HT-29 (cell line): ENCODE results near the gene CYTL1. TPM values are rescaled to one million over a fixed set of nuclear protein-coding genes. Genes with fewer than 3 reads are reported as not detected.
"Not testable (repeated sequence)": the region's sequence is repeated elsewhere in the genome, so short reads cannot be mapped to it uniquely, and the experiment has no call there.

Experiments
- DNase-seq: peaks from one replicate; pipeline ENCODE4 v3.0.0-alpha.2; 2015; ENCODE audit warnings: low spot score
- total RNA-seq: library from RNA; depleted of rRNA; stranded (reverse); fragments of >200 nt; shearing (Covaris generic); gene quantifications from 2 replicates; pipeline ENCODE4 v1.2.3, GENCODE V29; 2014

CYTL1 gene
- total RNA-seq, 1 experiment from 2014 or later = not detected

DNA sequence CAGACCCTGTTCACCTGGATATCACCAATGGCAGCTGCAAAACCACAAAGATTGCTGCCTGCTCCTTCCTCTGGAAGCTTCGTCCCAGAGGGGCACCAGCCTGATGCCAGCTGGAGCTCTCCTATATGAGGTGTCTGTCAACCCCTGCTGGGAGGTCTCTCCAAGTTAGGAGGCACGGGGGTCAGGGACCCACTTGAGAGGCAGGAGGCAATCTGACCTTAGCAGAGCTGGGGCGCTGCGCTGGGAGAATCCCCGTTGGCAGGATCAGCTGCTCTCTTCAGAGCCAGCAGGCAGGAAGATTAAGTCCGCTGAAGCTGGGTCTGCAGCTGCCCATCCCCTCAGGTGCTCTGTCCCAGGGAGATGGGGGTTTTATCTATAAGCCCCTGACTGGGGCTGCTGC lies 17.6 kb downstream of the CYTL1 start:
- DNase-seq = not testable (repeated sequence)

DNA sequence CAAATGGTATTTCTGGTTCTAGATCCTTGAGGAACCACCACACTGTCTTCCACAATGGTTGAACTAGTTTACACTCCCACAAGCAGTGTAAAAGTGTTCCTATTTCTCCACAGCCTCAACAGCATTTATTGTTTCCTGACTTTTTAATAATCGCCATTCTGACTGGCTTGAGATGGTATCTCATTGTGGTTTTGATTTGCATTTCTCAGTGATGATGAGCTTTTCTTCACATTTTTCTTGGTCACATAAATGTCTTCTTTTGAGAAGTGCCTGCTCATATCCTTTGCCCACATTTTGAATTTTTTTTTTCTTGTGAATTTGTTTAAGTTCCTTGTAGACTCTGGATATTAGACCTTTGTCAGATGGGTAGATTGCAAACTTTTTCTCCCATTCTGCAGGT lies 22.3 kb downstream of the CYTL1 start:
- DNase-seq = not testable (repeated sequence)

DNA sequence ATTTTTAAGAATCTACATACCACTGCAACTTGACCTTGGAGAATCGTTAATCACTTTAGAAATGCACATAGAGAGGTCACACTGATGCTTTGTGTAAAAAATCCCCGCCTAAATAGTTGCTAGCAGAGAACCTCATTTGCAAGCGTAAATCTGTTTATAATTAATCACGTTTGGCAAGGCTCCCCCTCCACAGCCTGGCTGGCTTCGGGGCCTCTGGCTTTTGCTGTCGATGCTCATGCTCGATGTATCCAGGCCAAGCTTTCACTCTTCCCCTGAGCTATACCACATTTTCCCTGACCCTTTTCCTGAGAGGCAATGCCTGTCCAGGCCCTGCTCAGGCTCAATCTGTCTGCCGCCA lies 23.4 kb downstream of the CYTL1 start:
- no peak for DNase-seq

DNA sequence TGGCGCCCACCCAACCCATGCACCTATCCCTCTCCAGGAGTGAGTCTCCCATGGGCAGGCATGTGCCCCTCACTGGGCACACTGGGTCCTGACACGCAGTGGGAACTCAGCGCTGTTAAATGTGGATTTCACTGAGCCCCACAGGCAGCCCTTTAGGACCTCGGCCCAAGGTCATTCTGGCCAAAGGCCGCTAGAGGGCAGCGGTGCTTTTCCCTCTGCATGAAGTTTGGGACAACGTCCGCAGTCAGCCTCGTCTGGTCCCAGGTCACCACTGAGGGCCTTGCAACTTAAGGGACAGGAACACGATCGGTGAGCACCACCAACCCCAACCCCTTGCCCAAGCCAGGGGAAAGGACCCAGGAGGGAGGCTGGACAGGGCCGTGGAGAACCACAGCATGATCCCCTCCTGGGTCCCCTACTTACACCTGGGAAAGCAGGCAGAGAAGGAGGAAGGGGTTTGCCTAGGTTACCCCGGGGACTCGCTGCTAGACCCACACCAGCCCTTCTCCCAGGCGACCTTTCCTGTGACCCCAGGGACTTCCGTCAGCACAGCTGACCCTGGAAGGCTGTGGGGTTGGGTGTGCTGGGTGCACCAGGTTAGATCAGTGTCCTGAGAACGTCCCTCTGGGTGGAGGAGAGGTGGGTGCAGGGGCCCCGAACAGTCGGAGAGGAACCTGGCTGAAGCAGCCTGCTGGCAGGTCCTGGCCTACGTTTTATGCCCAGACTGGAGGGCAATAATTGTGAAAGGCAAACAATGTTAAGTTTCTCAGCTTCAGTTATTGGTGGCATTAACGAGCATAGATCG lies 24.0 kb downstream of the CYTL1 start:
- peak; percentile 68 for DNase-seq

DNA sequence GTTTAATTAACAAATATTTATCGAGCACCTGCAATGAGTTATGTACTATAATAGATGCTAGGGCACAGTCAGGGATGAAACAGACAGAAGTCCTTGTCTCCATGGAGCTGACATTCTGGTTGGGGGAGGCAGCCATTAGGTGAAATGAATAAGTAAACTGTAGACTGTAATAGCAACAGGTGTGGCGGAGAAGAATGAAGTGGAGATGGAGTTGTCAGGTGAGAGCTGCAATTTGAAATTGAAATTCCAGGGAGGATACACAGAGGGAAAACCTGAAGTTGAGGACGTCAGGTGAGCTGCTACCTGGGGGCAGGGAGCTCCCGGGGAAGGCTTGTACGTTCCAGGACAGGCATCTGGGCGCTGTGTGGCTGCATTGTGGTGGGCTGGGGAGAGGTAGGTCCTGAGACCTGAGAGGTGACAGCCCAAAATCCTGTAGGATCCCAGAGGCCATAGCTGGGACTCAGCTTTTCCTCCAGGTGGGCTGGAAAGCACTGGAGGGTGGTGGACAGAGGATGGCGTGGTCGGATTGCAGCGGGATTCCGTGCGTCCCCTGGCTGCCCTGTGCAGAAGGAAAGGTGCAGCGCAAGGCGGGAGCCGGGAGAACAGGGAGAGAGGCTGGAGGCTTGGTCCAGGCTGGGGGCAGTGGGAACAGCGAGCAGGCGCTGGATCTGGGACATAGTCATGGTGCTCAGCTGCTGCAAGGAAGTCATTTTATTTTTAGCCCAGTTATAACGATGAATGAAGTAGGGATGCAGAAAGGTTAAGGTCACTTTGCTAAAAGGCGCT lies 24.8 kb downstream of the CYTL1 start:
- no peak for DNase-seq

DNA sequence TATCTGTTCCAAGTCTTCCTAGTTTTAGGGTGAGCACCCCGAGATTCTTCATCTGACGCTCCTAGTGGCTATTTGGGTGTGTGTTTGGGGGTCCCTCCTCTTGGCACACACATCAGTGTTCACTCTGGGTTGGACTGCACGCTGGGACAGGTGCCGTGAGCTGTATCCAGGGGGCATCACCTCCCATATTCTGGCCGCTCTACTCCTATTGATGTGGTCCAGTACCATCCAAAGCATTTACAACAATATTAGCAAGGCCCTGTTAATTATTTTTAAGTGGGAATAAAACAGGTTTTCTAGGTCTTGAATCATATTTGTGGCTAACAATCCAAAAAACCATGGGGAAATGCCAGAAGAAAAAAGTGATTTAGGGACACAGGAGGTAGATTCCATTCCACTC lies 26.4 kb downstream of the CYTL1 start:
- no peak for DNase-seq

DNA sequence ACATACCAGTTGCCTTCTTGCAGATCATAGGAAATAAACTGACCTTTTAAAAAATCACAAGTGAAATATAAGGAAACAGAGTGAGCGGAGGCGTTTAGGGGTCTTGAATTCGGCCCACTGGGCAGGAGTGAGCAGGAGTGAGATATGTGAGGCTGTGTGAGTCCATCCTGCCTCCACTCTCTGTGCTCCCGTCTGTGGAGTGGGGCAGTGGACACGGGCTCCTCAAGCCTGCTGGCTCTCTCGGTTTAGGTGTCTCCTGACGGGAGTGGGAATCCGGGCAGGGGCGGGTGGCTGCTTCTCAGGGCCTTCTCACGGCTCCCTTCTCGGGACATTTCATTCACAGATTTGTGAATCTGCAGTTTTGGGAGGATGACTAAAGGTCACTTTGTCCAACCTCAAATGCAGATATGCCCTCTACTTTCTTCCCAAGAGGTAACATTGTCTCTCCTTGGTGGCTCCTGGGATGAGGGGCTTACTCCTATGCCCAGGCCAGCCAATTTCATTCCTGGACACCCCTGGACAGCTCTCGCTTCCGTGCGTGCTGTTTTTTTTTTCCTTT lies 27.6 kb downstream of the CYTL1 start:
- DNase-seq = no peak

DNA sequence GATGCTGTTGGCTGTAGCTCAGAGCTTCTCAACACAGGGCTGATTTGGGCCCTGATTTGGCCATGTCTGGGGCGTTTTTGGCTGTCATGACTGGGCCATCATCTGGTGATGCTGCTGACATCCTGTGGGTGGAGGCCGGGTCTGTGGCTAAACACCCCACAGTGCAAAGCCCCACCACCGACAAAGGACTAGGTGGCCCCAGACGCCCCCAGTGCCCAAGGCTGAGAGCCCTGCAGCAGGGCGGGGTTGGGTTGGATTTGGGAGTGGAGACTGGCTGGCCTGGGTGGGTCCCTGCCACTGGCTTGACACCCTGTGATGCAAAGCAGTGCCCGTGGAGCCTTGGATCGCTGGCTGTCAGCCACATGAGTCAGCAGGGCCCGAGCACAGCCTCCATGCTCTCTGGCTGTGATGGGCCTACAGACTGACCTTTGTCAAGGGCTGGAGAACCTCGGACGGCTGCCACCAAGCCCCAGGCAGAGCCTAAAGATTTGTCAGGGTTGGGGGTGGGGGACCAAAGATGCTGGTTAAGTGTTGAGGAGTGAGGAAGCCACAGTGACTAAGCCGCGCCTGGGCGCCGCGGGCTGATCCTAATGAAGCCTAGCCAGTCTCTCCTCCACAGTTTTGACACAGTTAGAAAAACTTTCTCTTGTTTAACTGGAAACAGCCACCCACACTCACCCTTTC lies 28.3 kb downstream of the CYTL1 start:
- no peak for DNase-seq

DNA sequence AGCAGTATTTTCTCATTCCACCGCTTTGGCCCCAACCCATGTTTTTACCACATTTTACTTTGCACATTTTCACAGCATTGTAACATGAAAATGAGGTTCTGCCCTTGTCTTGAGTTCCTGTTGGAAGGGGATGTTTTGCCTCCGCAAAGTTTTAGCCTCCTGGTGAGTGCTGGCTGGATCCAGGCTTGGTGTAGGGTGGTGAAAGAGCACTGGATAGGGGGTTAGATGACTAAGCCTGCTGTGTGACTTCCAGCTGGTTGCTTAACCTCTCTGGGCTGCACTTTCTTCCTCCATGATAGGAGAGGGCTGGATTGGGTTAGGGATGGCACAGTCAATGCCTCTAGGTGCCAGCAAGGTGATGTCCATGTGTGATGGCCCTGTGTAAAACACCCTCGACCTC lies 28.9 kb downstream of the CYTL1 start:
- no peak for DNase-seq

DNA sequence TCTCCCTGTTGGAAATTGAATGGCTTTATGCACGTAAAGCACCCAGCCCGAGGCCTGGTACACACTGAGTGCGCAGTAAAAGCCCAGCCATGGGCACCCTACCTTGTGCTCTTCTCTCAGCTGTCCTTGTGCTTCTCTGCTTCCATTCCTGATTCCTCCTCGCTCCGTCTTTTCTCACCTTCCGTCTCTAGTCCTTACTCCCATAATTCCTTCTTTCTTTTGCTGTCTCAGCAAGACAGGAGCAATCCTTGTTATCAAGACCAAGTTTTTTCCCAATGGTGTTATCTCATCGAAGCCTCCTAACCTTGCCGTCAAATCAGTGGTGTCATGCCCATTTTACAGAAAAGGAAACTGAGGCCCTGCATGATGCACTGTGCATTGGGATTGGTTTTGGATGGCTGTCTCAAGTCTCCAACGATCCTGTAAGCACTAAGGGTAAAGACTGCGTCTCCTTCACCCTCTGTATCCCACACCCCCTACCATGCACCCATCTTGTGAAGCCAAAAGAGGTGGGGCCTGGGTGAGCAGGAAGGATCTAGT lies 30.1 kb downstream of the CYTL1 start:
- no peak for DNase-seq

DNA sequence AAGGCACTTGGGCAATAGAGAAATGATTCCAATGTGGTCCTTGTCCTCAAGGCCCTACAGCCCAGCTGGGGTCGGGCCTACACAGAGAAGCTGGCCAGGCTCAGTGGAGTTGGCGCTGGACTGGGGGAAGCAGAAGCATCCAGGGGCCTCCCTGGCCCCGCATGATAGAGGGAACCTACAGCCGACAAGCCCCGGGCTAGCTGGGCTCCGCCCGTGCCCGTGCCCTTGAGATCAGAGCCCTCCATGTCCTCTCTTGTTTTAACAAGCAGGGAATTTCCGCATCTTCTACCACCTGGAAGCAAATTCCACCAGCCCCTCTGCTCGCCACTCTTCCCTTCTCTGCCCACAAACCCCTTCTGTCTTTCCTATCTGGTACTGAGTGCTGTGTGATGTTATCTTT lies 31.6 kb downstream of the CYTL1 start:
- no peak for DNase-seq

DNA sequence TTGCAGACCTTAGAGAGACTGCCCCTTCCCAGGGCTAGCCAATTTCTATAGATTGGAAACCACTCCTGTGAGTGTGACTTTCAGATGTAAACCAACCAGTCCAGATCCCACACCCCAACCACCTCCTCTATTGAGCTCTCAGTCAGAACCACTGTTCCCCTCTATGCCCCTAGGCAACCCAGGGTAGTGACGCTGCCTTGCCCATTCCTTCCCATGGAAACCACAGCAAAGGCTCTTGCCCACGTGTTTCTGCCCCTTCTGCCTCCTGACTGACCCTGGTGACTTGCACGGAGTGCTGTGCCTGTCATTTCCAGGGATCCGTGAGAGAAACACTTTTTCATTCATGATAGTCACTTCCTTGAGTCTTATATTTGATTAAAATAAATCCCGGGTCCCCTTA lies 32.4 kb downstream of the CYTL1 start:
- DNase-seq = no peak

DNA sequence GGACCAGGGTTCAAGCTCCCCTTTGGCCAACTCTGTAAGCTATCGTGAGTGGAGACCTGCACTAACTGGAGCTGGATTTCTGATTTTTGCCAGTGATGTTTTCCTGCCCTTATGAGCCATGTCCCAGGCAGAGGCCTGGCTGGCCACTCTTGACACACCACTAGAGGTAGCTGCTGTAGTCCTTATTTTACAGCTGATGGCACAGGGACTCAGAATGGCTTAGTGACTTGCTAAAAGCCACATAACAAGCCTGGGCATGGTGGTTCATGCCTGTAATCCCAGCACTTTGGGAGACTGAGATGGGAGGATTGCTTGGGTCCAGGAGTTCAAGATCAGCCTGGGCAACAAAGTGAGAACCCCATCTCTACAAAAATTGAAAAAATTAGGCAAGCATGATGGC lies 33.4 kb downstream of the CYTL1 start:
- peak; percentile 12 for DNase-seq

DNA sequence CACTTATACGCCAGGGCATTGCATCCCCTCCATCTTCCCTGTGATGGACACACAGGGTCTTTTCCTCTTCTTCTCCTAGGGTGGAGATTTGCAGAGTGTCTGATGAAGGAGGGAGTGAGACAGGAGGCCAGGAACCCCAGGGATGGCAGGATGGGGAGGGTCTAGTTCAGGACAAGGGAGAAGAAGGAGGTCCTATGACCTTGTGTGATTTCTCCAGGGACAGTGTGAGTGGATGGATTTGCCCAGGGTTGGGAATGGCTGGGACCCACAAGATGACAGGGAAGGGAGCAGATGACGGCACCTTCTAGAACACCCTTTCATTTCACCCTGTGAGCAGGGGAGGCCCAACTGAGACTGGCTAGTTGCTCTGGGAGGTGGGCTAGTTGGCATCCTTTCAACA lies 34.2 kb downstream of the CYTL1 start:
- DNase-seq = no peak

DNA sequence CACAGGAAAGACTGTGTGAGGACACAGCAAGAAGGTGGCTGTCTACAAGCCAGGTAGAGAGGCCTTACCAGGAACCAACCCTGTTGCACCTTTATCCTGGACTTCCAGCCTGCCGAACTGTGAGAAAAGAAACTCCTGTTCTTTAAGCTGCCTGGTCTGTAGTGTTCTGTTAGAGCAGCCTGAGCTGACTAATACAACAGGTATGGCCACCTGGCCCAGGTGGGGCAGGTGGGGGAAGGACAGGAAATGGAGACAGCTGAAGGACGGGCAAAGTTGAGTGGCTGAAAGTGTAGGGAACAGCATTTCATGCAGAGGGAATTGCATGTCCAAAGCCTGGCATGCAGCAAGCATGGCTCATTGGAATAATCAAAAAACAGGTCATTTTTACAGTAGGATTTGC lies 35.1 kb downstream of the CYTL1 start:
- peak; percentile 2 for DNase-seq

DNA sequence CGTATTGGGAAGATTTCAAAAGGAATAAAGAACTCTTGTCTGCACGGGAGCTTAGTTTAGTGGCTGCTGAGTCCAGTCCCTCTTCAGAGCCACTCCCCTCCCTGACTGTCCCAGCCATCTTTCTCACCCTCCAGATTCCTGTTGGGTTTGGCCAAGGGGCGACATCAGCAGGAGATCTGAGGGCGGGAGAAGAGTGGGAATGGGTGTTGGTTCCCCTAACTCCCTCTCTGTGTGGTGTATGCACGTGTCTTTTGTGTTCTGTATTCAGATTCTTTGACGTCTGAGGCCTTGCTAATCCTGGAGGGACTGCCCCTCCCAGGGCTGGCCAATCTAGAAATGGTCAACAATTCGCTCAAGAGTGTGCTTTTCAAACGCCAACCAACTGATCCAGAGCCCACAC lies 37.4 kb downstream of the CYTL1 start:
- DNase-seq = no peak

DNA sequence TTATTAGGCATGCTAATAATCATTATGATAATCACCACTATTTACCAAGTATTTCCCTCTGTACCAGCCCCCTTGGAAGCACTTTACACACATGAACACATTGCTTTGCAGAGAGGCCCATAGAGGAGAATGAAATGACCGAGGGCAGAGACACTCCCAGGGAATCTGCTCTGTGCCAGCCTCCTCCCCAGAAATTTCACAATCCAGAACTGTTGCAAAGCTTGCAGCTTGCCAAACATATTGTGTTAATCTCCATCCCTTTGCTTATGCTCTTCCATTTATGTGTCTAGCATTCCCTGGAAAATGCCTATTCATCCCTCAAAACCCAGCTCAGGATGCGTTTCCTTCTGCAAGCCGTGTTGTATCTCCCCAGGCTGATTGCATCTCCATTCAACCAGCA lies 37.8 kb downstream of the CYTL1 start:
- no peak for DNase-seq

DNA sequence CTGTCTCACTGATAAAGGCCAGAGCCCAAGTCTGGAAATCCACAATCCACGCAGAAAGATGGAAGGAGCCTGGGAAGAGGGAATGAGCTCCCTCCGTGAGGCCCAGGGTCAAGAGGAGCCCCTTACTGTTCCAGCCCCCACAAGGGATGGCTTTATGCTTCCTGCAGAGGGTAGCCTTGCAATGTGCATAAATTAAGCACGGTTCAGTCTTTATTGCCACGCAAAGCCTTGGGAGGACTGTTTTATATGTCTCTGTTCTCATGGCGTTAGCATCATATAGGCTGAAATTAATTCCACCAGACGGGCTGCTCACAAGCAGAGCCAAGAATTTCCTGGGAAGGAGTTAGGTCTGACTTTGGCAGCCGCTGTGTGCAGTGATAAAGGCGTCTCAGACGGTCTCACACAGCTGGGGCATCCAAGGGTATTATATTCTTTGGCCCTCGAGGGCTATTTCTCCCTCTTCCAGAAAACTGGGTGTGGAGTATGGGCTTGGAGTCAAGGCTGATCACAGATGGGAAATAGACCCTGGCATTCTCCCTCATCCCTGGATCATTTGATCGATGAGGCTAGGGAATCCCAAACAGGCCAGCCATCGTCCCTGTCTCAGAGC lies 38.5 kb downstream of the CYTL1 start:
- no peak for DNase-seq

DNA sequence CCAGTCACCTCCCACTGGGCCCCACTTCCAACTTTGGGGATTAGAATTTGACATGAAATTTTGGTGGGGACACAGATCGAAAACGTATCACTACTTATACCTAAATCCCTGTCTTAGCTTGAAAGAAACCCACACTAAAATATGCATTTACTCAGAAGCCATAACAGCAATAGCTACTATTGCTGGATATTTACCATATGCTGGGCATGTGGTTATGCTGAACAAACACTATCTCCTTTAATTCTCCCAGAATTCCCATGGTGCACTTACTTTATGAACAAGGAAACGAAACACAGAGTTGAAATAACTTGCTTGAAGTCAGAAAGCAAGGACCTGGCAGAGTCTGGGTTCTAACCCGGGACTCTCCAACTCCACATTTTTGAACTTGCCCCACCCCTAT lies 39.3 kb downstream of the CYTL1 start:
- no peak for DNase-seq

DNA sequence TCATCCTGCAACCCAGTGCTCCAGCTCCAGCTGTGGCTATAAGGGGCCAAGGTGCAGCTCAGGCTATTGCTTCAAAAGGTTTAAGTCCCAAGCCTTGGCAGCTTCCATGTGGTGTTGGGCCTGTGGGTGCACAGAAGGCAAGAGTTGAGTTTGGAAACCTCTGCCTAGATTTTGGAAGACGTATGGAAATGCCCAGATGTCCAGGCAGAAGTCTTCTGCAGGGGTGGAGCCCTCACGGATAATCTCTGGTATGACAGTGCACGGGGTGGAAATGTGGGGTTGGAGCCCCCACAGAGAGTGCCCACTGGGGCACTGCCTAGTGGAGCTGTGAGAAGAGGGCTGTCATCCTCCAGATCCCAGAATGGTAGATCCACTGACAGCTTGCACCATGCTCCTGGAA lies 44.5 kb downstream of the CYTL1 start:
- no peak for DNase-seq

DNA sequence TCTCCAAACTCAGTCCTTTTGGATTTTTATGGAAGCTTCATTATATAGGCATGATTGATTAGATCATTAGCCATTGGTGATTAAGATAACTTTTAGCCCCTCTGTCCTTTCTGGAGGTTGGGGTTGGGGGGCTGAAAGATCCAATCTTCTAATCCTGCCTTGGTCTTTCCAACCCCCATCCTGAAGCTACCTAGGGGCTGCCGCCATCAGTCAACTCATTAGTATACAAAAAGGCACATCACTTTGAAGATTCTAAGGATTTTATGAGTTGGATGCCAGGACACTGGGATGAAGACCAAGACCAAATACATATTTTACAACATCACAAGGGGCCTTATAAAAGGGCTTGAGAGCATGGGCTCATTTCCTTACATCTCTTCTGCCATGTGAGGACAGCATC lies 47.5 kb downstream of the CYTL1 start:
- no peak for DNase-seq

DNA sequence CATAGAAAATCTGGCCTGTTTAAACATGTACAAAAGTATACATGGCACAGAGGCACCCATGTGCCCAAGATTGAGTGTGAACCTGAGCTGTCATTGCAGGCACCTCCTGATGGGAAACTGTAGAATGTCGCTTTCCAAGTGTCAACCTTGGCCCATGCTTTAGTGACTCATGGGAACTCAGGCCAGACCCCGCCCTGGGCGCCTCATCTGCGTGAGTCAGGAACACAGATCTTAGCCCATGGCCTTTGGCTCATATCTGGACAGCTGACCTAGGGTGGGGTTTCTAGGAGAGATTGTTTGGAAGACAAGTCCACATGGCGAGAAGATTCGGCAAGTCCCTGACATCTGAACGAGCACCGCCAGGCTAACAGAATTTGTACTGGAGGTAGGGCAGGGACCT lies 50.0 kb downstream of the CYTL1 start:
- DNase-seq = no peak
